Activated CD4-positive, alpha-beta T cell treated with anti-CD3 and anti-CD28 coated beads, Interleukin-2, amount 10 ng/mL, durations not matched to agents 24 days and 14 days (primary cell): ENCODE data around the gene TRABD2B. TPM values are rescaled to one million over a fixed set of nuclear protein-coding genes. Genes with fewer than 3 reads are reported as not detected.

Source experiments
- DNase-seq: peaks from one replicate; pipeline ENCODE4 v3.0.0; 2022
- H3K27ac Mint-ChIP-seq: one replicate; pipeline ENCODE4 v1.8.0; 2022; ENCODE audit warnings: mild to moderate bottlenecking, mixed read lengths
- H3K27me3 Mint-ChIP-seq: one replicate; pipeline ENCODE4 v1.8.0; 2022; ENCODE audit warnings: mixed read lengths
- H3K36me3 Mint-ChIP-seq: one replicate; pipeline ENCODE4 v1.8.0; 2022; ENCODE audit warnings: low read depth, mild to moderate bottlenecking, mixed read lengths
- H3K4me1 Mint-ChIP-seq: one replicate; pipeline ENCODE4 v1.8.0; 2021; ENCODE audit warnings: mixed read lengths
- H3K4me3 Mint-ChIP-seq: one replicate; pipeline ENCODE4 v1.8.0; 2022; ENCODE audit warnings: mild to moderate bottlenecking, moderate library complexity, mixed read lengths
- H3K9me3 Mint-ChIP-seq: one replicate; pipeline ENCODE4 v1.8.0; 2021; ENCODE audit warnings: mixed read lengths
- intact Hi-C: fragments of 100-400 bp; cut with micrococcal nuclease; formaldehyde crosslinking; loops from one replicate; pipeline ENCODE4 v1.15.1; 2023
- total RNA-seq: library from RNA; stranded (reverse); gene quantifications from 2 replicates; pipeline ENCODE4 v1.2.3, GENCODE V29; 2022

TRABD2B gene
- total RNA-seq, 1 donor from 2014 or later, result not detected

- Mint-ChIP-seq H3K27me3 (peaks cover 2% of the 10 kb centered on the region), H3K36me3 (no peaks in the 10 kb centered on the region), H3K27ac (no peak overlapping the region), H3K4me1 (no peaks in the 10 kb centered on the region), H3K9me3 (no peaks in the 10 kb centered on the region), H3K4me3 (no peak overlapping the region)
- intact Hi-C loops, result no loop called here
- DNase-seq, result no peak
Observed at GRCh38 chr1:47901001-47901575, 96.1 kb downstream of the TRABD2B start.

GRCh38 chr1:47898133-47898845 is 98.9 kb downstream of the TRABD2B start:
- Mint-ChIP-seq H3K36me3 (no peaks in the 10 kb centered on the region), H3K27ac (no peak overlapping the region), H3K27me3 (peaks cover 3% of the 10 kb centered on the region), H3K9me3 (no peaks in the 10 kb centered on the region), H3K4me3 (no peak overlapping the region), H3K4me1 (no peaks in the 10 kb centered on the region)
- intact Hi-C loops, result no loop called here
- DNase-seq, result no peak

GRCh38 chr1:47895279-47896125 is 101.7 kb downstream of the TRABD2B start:
- no peaks in the 10 kb centered on the region for H3K36me3 Mint-ChIP-seq
- intact Hi-C loops, result no loop called here

GRCh38 chr1:47894410-47895278 is 102.5 kb downstream of the TRABD2B start:
- H3K36me3 Mint-ChIP-seq, result no peaks in the 10 kb centered on the region
- intact Hi-C loops, result no loop called here
- no peak overlapping the region for H3K27ac Mint-ChIP-seq
- no peaks in the 10 kb centered on the region for H3K4me1 Mint-ChIP-seq
- no peaks in the 10 kb centered on the region for H3K9me3 Mint-ChIP-seq
- DNase-seq, result no peak
- H3K27me3 Mint-ChIP-seq, result peaks cover 3% of the 10 kb centered on the region
- H3K4me3 Mint-ChIP-seq, result no peak overlapping the region

More at GRCh38 chr1:47895279-47896125, 101.7 kb downstream of the TRABD2B start:
- Mint-ChIP-seq H3K9me3 (no peaks in the 10 kb centered on the region), H3K27ac (no peak overlapping the region), H3K4me3 (no peak overlapping the region), H3K27me3 (peaks cover 3% of the 10 kb centered on the region), H3K4me1 (no peaks in the 10 kb centered on the region)
- no peak for DNase-seq

GRCh38 chr1:47893412-47893811 is 103.8 kb downstream of the TRABD2B start:
- no peak overlapping the region for H3K27ac Mint-ChIP-seq
- intact Hi-C loops, result no loop called here

GRCh38 chr1:47890779-47891178 is 106.4 kb downstream of the TRABD2B start:
- no peak for DNase-seq
- Mint-ChIP-seq H3K9me3 (no peaks in the 10 kb centered on the region), H3K4me1 (no peaks in the 10 kb centered on the region), H3K27ac (no peak overlapping the region), H3K4me3 (no peak overlapping the region), H3K27me3 (peaks cover 6% of the 10 kb centered on the region), H3K36me3 (no peaks in the 10 kb centered on the region)
- intact Hi-C loops, result no loop called here

More at GRCh38 chr1:47893412-47893811, 103.8 kb downstream of the TRABD2B start:
- Mint-ChIP-seq H3K4me3 (no peak overlapping the region), H3K36me3 (no peaks in the 10 kb centered on the region), H3K9me3 (no peaks in the 10 kb centered on the region), H3K4me1 (no peaks in the 10 kb centered on the region), H3K27me3 (peaks cover 3% of the 10 kb centered on the region)
- DNase-seq, result no peak

- no peak overlapping the region for H3K27ac Mint-ChIP-seq
- no peak overlapping the region for H3K4me3 Mint-ChIP-seq
- no peaks in the 10 kb centered on the region for H3K4me1 Mint-ChIP-seq
- DNase-seq, result no peak
- H3K36me3 Mint-ChIP-seq, result no peaks in the 10 kb centered on the region
- H3K27me3 Mint-ChIP-seq, result peaks cover 3% of the 10 kb centered on the region
- intact Hi-C loops, result no loop called here
- H3K9me3 Mint-ChIP-seq, result no peaks in the 10 kb centered on the region
Observed at GRCh38 chr1:47888294-47888629, 108.9 kb downstream of the TRABD2B start.

GRCh38 chr1:47887475-47888293 is 109.5 kb downstream of the TRABD2B start:
- no peak for DNase-seq
- Mint-ChIP-seq H3K4me3 (no peak overlapping the region), H3K4me1 (no peaks in the 10 kb centered on the region), H3K27me3 (peaks cover 3% of the 10 kb centered on the region), H3K27ac (no peak overlapping the region), H3K36me3 (no peaks in the 10 kb centered on the region), H3K9me3 (no peaks in the 10 kb centered on the region)
- intact Hi-C loops, result no loop called here

- DNase-seq, result no peak
- no peak overlapping the region for H3K27ac Mint-ChIP-seq
- peaks cover 3% of the 10 kb centered on the region for H3K27me3 Mint-ChIP-seq
- H3K4me3 Mint-ChIP-seq, result no peak overlapping the region
- intact Hi-C loops, result no loop called here
- no peaks in the 10 kb centered on the region for H3K4me1 Mint-ChIP-seq
- no peaks in the 10 kb centered on the region for H3K9me3 Mint-ChIP-seq
- H3K36me3 Mint-ChIP-seq, result no peaks in the 10 kb centered on the region
Observed at GRCh38 chr1:47887060-47887459, 110.1 kb downstream of the TRABD2B start.

GRCh38 chr1:47886141-47886540 is 111.0 kb downstream of the TRABD2B start:
- intact Hi-C loops, result no loop called here
- peaks cover 3% of the 10 kb centered on the region for H3K27me3 Mint-ChIP-seq
- no peak overlapping the region for H3K27ac Mint-ChIP-seq
- H3K36me3 Mint-ChIP-seq, result no peaks in the 10 kb centered on the region
- H3K4me3 Mint-ChIP-seq, result no peak overlapping the region
- DNase-seq, result no peak
- H3K9me3 Mint-ChIP-seq, result no peaks in the 10 kb centered on the region
- H3K4me1 Mint-ChIP-seq, result no peaks in the 10 kb centered on the region

- Mint-ChIP-seq H3K9me3 (no peaks in the 10 kb centered on the region), H3K4me1 (no peaks in the 10 kb centered on the region), H3K4me3 (no peak overlapping the region), H3K27me3 (peaks cover 3% of the 10 kb centered on the region), H3K27ac (no peak overlapping the region), H3K36me3 (no peaks in the 10 kb centered on the region)
- intact Hi-C loops, result no loop called here
- no peak for DNase-seq
Observed at GRCh38 chr1:47885062-47885830, 111.9 kb downstream of the TRABD2B start.

GRCh38 chr1:47883963-47884362 is 113.2 kb downstream of the TRABD2B start:
- no peak overlapping the region for H3K4me3 Mint-ChIP-seq
- no peak overlapping the region for H3K27ac Mint-ChIP-seq
- H3K36me3 Mint-ChIP-seq, result no peaks in the 10 kb centered on the region
- intact Hi-C loops, result no loop called here
- DNase-seq, result no peak
- no peaks in the 10 kb centered on the region for H3K4me1 Mint-ChIP-seq
- H3K27me3 Mint-ChIP-seq, result peaks cover 3% of the 10 kb centered on the region
- H3K9me3 Mint-ChIP-seq, result no peaks in the 10 kb centered on the region
